AG04449 (cell line): ENCODE results near the gene SHF.

Experiments
- CTCF ChIA-PET: fragments of 350-600 bp; formaldehyde crosslinking; extraction: SDS; loops from one replicate; lab custom pipeline; 2021; ENCODE audit warnings: antibody characterized with exemption; lab: Yijun Ruan, JAX
- POLR2A ChIA-PET: fragments of 400-600, 350-600 bp; formaldehyde crosslinking; extraction: SDS; loops from one replicate; lab custom pipeline; 2020; ENCODE audit warnings: antibody characterized with exemption, inconsistent platforms; lab: Yijun Ruan, JAX
- DNase-seq: peaks from one replicate; pipeline ENCODE4 v3.0.0-alpha.2; 2010; ENCODE audit warnings: low read depth, low spot score
- H3K4me3 ChIP-seq: 2 replicates; pipeline ENCODE4 v1.5.1; 2011; ENCODE audit warnings: low read depth, mild to moderate bottlenecking, control low read depth, low read length
- CTCF ChIP-seq: IDR thresholded peaks from one replicate; pipeline ENCODE4 v1.5.1; 2011; ENCODE audit warnings: mild to moderate bottlenecking, moderate library complexity, low read length, control low read depth, inconsistent platforms; ENCODE audit not compliant: insufficient read depth; ENCODE audit errors: missing control alignments

Gene SHF

GRCh38 chr15:45179221-45179985, 8.4 kb downstream of the SHF start:
- TF ChIP-seq CTCF: peak; percentile 41
- CTCF ChIA-PET: interaction anchor here (0.9 to 7.2 kb wide), 8 partner anchors 11 to 278 kb away, joined by 3 to 57 read pairs (median 7); no protein-coding TSS in a partner anchor
- H3K4me3 ChIP-seq: no peak overlapping the region
- DNase-seq: no peak
- POLR2A ChIA-PET: no interaction called here

- CTCF ChIA-PET: interaction anchor here (1.0 to 7.2 kb wide), 5 partner anchors 9 to 23 kb away, joined by 3 to 57 read pairs (median 12); no protein-coding TSS in a partner anchor
- POLR2A ChIA-PET: no interaction called here
- DNase-seq: no peak
- no peak for TF ChIP-seq CTCF
- no peak overlapping the region for H3K4me3 ChIP-seq
These were observed 10.5 kb downstream of the SHF start for GRCh38 chr15:45177285-45177684.

DNA sequence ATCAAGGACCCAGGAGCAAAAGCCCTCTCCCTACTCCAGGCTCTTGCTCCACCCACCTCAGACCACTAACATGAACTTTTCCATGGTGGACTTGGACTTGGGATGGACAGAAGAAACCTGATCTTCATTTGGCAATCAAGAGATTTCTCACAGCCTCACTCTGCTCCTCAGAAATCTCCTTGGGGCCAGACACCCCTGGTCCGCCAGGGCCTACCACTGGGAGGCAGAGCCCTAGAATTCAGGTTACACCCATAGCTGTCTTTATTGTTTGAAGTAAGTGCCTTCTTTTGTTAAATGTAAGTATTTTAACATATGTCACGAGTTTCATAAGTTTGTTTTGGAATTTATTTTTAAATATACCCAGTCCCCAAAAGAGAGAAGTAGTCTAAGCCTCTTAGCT, 13.2 kb downstream of the SHF start:
- CTCF ChIA-PET: interaction anchor here (2.9 kb wide), 1 partner anchor 23 kb away, joined by 12 read pairs; no protein-coding TSS in a partner anchor

DNA sequence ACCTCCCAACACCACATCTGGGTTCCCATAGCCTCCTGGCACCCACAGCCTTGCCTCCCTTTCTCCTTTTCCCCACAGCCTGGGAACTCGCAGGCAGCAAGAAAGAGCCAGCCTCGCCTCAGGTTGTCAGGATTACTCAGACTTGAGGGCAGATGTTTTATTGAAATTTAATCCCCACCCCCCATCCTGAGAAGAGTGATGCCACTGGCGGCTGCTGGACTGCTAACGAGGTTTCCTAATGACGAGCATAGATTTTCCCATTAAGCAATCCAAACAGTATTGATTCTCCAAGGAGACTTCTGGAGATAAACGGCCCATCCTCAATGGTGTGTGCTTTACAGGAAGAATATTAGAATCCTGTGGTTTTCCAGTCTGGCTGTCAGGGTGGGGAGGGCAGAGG, 13.7 kb downstream of the SHF start:
- no peak for DNase-seq
- H3K4me3 ChIP-seq: no peak overlapping the region
- TF ChIP-seq CTCF: no peak
- CTCF ChIA-PET: interaction anchor here (2.9 kb wide), 1 partner anchor 24 kb away, joined by 12 read pairs; no protein-coding TSS in a partner anchor
- POLR2A ChIA-PET: no interaction called here

More for the DNA sequence above, 13.2 kb downstream of the SHF start:
- no peak for DNase-seq
- no peak overlapping the region for H3K4me3 ChIP-seq
- TF ChIP-seq CTCF: no peak
- POLR2A ChIA-PET: no interaction called here

- ChIA-PET POLR2A (no interaction called here), CTCF (interaction anchor here (0.9 to 2.0 kb wide), 3 partner anchors 9 to 28 kb away, joined by 4 to 7 read pairs (median 4); no protein-coding TSS in a partner anchor)
- no peak for DNase-seq
- no peak for TF ChIP-seq CTCF
- no peak overlapping the region for H3K4me3 ChIP-seq
These were observed 15.9 kb downstream of the SHF start for GRCh38 chr15:45171912-45172311.
